HG03354 (cell line): ENCODE data around the gene WIZ.
A peak's percentile ranks its signal among the peaks of the same experiment; 100 is the strongest.
"Not testable (repeated sequence)": the region's sequence is repeated elsewhere in the genome, so short reads cannot be mapped to it uniquely, and the experiment has no call there.

ENCODE experiments used
- ATAC-seq: cut with Tn5 transposase; IDR thresholded peaks from one replicate; pipeline ENCODE4 v1.9.1; 2021; ENCODE audit warnings: mild to moderate bottlenecking; ENCODE audit not compliant: unreplicated experiment, poor library complexity, severe bottlenecking

WIZ gene

GRCh38 chr19:15449620-15450527, at the start of gene WIZ:
Gene WIZ (minus strand): TSS chr19:15449956. CDS start chr19:15448307, 1,649 bp downstream.
- peak; percentile 50 for ATAC-seq

- no peak for ATAC-seq
Measured at GRCh38 chr19:15498910-15499309, 49.2 kb upstream of the WIZ start.

- ATAC-seq: no peak
Measured at GRCh38 chr19:15498156-15498858, 48.6 kb upstream of the WIZ start.

GRCh38 chr19:15495151-15495550, 45.4 kb upstream of the WIZ start:
- ATAC-seq: no peak

GRCh38 chr19:15488489-15489226, 38.9 kb upstream of the WIZ start:
- ATAC-seq: no peak

GRCh38 chr19:15487038-15487437, 37.3 kb upstream of the WIZ start:
- ATAC-seq: no peak

- not testable (repeated sequence) for ATAC-seq
Measured at GRCh38 chr19:15485768-15486167, 36.0 kb upstream of the WIZ start.

GRCh38 chr19:15480996-15481395, 31.2 kb upstream of the WIZ start:
- ATAC-seq: not testable (repeated sequence)

- no peak for ATAC-seq
Measured at GRCh38 chr19:15479391-15480345, 29.9 kb upstream of the WIZ start, which contains the start of gene PGLYRP2. Gene PGLYRP2 (minus strand): TSS chr19:15479501. CDS start chr19:15479371, 130 bp downstream.

GRCh38 chr19:15476325-15476724, 26.6 kb upstream of the WIZ start:
- no peak for ATAC-seq

GRCh38 chr19:15475611-15476010, 25.9 kb upstream of the WIZ start:
- ATAC-seq: no peak

- no peak for ATAC-seq
Measured at GRCh38 chr19:15475169-15475568, 25.4 kb upstream of the WIZ start.

GRCh38 chr19:15473821-15474220, 24.1 kb upstream of the WIZ start:
- not testable (repeated sequence) for ATAC-seq

- no peak for ATAC-seq
Measured at GRCh38 chr19:15471639-15472101, 21.9 kb upstream of the WIZ start.

- no peak for ATAC-seq
Measured at GRCh38 chr19:15469513-15470297, 19.9 kb upstream of the WIZ start.

GRCh38 chr19:15468675-15469512, 19.1 kb upstream of the WIZ start:
- ATAC-seq: no peak

GRCh38 chr19:15467734-15468214, 18.0 kb upstream of the WIZ start:
- no peak for ATAC-seq
